SK-N-SH treated with all-trans-retinoic acid at 6 μM for 48 hours (cell line): ENCODE results near the gene PTPMT1.

Experiments
- CREB5 ChIP-seq: fragments of 250-450 bp; sonication (Bioruptor Pico); IDR thresholded peaks from 2 replicates; pipeline ENCODE4 v1.5.1; 2020; ENCODE audit warnings: low read depth, mild to moderate bottlenecking, moderate library complexity
- PATZ1 ChIP-seq: fragments of 250-450 bp; sonication (Bioruptor Pico); IDR thresholded peaks from 2 replicates; pipeline ENCODE4 v1.8.0; 2020; ENCODE audit warnings: mild to moderate bottlenecking, moderate library complexity, borderline replicate concordance
- TCF4 ChIP-seq: fragments of 250-450 bp; sonication (Bioruptor Pico); IDR thresholded peaks from 2 replicates; pipeline ENCODE4 v1.8.0; 2021; ENCODE audit warnings: mild to moderate bottlenecking, moderate library complexity, borderline replicate concordance

GRCh38 chr11:47558695-47559094, 6.7 kb upstream of the PTPMT1 start:
- TF ChIP-seq TCF4 (CRISPR knock-in tag): no peak
- no peak for TF ChIP-seq CREB5 (CRISPR knock-in tag)
- TF ChIP-seq PATZ1 (CRISPR knock-in tag): no peak
